ENCODE measurements around the gene SCGB1D4.

Gene SCGB1D4

DNA sequence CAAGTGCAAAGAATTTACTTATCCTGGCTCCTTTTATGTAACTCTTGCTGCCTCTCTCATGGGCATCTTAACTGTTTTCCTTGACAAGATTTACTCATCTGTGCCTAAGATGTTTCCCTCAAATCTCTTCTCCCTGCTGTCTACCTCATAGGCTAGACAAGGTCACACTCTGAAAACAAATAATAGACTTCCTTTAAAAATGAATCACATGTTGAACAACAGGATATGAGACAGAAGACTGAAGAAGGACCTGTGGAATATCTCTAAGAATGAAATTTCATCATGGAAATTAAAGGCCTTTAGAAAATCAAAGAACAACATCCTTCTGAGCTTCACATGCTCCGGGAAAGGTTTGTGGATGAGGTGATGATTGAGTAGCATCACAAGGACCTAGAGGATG is 34.9 kb downstream of the SCGB1D4 start:
- DNase-seq, result no peak
- TF ChIP-seq POLR2A (IDR thresholded peaks at IDR 0.05; ENCODE audit: low read length) (no peak), GATA1 (IDR thresholded peaks at IDR 0.05; ENCODE audit: low read depth, low read length) (no peak)

DNA sequence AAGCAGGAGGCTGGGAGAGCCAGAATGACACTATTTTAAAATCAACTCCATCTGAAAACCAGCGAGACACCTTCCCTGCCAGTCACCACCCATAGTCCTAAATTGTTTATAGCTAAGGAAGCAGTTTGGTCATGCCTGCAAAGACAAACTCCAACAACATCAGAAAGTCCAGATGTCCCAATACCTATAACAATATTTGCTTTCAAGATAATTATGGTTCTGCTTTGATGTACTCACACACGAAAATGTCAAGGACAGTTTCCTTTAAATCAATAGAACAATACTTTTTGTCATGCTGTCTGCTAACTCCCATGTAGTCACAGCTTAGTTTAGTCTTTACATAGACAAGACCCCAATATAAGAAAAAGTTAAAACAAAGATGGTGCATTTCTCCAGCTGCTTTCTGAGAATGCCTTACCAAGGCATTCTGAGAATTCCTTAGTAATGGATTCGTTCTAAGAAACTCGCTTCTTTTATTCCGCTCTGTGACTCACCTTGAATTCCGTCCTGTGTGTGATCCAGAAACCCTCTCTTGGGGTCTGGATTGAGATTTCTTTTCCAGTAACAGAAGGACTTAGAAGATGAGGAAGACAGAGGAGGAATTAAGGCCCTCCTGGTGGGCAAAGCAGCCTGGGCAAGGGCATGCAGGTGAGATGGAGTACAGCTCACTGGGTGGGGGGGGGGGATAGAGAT is 38.5 kb downstream of the SCGB1D4 start:
- TF ChIP-seq GATA1 (IDR thresholded peaks at IDR 0.05; ENCODE audit: low read depth, low read length) (no peak), POLR2A (IDR thresholded peaks at IDR 0.05; ENCODE audit: low read length) (no peak)

DNA sequence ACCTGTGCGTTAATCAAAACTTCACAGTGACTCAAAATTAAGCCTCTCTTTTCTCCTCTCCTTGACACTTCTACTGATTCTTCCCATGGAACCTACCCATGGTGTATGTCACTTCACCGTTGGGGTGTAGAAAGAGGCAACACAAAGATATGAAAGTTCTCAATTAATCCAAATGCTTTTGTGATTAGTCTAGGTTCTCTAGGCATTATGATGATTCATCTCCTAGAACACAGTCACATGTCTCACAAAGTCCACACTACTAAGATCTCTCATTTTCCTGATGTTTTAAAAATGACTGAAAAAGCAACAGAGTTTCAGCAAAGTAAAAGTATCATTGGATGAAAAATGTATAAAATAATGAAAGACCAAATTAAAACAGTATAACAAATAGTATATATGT is 42.6 kb downstream of the SCGB1D4 start:
- DNase-seq, result no peak
- TF ChIP-seq POLR2A (IDR thresholded peaks at IDR 0.05; ENCODE audit: low read length), result no peak
- no peak for TF ChIP-seq GATA1 (IDR thresholded peaks at IDR 0.05; ENCODE audit: low read depth, low read length)

More for the DNA sequence above, 38.5 kb downstream of the SCGB1D4 start:
- DNase-seq, result no peak

DNA sequence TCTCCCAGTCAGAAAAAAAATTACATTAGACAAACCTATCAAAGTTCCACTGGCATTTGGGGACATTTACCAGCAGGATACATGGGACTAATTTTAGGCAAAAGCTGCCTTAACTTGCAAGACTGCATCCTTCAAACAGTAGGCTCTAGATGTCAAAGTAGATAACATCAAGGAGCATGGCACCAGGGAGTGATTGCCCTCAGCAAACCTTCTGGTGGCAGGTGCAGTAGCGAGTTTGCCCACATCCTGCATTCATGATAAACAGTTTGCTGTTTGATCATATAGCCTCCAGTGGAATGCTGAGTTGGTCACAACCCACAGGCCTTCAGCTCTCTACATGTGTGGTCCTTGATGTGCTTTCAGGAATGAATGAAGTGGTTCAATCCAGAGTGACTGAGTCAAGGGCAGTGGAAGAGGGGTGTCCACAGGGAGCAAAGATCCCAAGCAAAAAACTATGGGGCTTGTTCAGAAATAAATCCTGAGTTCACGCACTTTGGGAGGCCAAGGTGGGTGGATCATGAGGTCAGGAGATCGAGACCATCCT is 44.8 kb downstream of the SCGB1D4 start:
- no peak for TF ChIP-seq GATA1 (IDR thresholded peaks at IDR 0.05; ENCODE audit: low read depth, low read length)
- no peak for DNase-seq

- no peak for DNase-seq
- TF ChIP-seq GATA1 (IDR thresholded peaks at IDR 0.05; ENCODE audit: low read depth, low read length) (no peak), POLR2A (IDR thresholded peaks at IDR 0.05; ENCODE audit: low read length) (no peak)
Observed at GRCh38 chr11:62251698-62252097, 47.2 kb downstream of the SCGB1D4 start.
